Measurements from ENCODE around the gene TARS3. TPM values are rescaled to one million over a fixed set of nuclear protein-coding genes. Genes with fewer than 3 reads are reported as not detected.

TARS3 gene
- total RNA-seq, 1 experiment from 2014 or later: 14.1 TPM

DNA sequence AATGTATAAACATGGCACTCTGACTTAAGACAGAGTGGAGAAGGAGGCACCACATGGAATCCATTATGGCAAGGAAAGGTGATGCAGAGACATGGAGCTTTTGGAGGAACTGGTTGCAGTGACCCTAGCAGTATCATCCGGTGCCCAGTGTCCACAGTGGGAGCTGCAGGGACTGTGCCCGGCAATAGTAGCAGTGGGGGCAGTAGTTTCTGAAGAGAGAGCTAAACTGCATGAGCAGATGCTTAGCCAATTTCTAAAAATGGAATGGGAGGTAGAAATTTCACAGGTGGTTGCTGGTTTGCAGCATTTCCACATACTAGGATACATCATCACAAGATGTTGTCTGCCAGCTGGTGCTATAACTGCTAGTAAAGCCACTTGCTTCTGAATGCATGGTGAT is 64.3 kb downstream of the TARS3 start:
- H3K4ac ChIP-seq (ENCODE audit: low read depth, low read length): no peak overlapping the region
- H3K9ac ChIP-seq (ENCODE audit: extremely low read depth, insufficient read length, low read length): no peak overlapping the region
- H2BK20ac ChIP-seq (ENCODE audit: low read depth, low read length, poor library complexity, severe bottlenecking): no peak overlapping the region
- H3K79me1 ChIP-seq (ENCODE audit: insufficient read depth, low read depth, low read length, poor library complexity, severe bottlenecking): no peaks in the 10 kb centered on the region
- no peak overlapping the region for H3K4me3 Mint-ChIP-seq
- no peaks in the 10 kb centered on the region for H3K79me2 ChIP-seq (ENCODE audit: insufficient read depth, low read length)
- no peak overlapping the region for H3K4me2 ChIP-seq (ENCODE audit: insufficient read depth, insufficient read length, low read length)
- peaks cover 4 to 8% of the 10 kb centered on the region in 2 experiments for H3K4me1 Mint-ChIP-seq
- H2AFZ ChIP-seq (ENCODE audit: low read length): no peak overlapping the region
- no peak overlapping the region for H3T11ph ChIP-seq (ENCODE audit: low read length)
- no peak overlapping the region for H4K5ac ChIP-seq (ENCODE audit: insufficient read length, low read depth, low read length)
- H3K23ac ChIP-seq (ENCODE audit: insufficient read length, low read depth, low read length): no peak overlapping the region
- H3K27ac ChIP-seq (ENCODE audit: insufficient read length, low read depth, low read length): no peak overlapping the region
- no peak for DNase-seq
- no peak overlapping the region for H3K56ac ChIP-seq (ENCODE audit: insufficient read length, low read depth, low read length)
- no peak overlapping the region for H2BK15ac ChIP-seq (ENCODE audit: low read depth, low read length)
- no peak overlapping the region for H2BK5ac ChIP-seq (ENCODE audit: insufficient read length, low read length)
- no peak overlapping the region for H2BK12ac ChIP-seq (ENCODE audit: insufficient read length, low read depth, low read length)
- no peaks in the 10 kb centered on the region for H3K27me3 Mint-ChIP-seq (ENCODE audit: low read depth)
- no peaks in the 10 kb centered on the region for H3K23me2 ChIP-seq (ENCODE audit: insufficient read length, low read depth, low read length, poor library complexity, severe bottlenecking)
- no peak overlapping the region for H2BK120ac ChIP-seq (ENCODE audit: low read depth, low read length, poor library complexity, severe bottlenecking)
- no peaks in the 10 kb centered on the region for H3K4me1 ChIP-seq (ENCODE audit: insufficient read depth, low read length)
- TF ChIP-seq, protein P1, sequence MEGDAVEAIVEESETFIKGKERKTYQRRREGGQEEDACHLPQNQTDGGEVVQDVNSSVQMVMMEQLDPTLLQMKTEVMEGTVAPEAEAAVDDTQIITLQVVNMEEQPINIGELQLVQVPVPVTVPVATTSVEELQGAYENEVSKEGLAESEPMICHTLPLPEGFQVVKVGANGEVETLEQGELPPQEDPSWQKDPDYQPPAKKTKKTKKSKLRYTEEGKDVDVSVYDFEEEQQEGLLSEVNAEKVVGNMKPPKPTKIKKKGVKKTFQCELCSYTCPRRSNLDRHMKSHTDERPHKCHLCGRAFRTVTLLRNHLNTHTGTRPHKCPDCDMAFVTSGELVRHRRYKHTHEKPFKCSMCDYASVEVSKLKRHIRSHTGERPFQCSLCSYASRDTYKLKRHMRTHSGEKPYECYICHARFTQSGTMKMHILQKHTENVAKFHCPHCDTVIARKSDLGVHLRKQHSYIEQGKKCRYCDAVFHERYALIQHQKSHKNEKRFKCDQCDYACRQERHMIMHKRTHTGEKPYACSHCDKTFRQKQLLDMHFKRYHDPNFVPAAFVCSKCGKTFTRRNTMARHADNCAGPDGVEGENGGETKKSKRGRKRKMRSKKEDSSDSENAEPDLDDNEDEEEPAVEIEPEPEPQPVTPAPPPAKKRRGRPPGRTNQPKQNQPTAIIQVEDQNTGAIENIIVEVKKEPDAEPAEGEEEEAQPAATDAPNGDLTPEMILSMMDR (conservative IDR thresholded peaks at IDR 0.05): no peak
- no CpG with 5 or more reads among the region's 2 CpGs for WGBS (ENCODE audit: extremely low coverage, insufficient read length, low lambda C conversion rate)
- H3K27ac Mint-ChIP-seq: no peak overlapping the region
- H3K36me3 Mint-ChIP-seq (ENCODE audit: insufficient read depth in 1 of 3, low read depth in 3 of 3): peaks cover 0 to 7% (median 2%) of the 10 kb centered on the region in 3 experiments; a peak in 1 of 7 replicates
- no peaks in the 10 kb centered on the region for H3K9me3 ChIP-seq (ENCODE audit: control insufficient read depth, low read depth, low read length)
- H3K14ac ChIP-seq (ENCODE audit: insufficient read depth, low read length): no peak overlapping the region
- H4K20me1 ChIP-seq (ENCODE audit: control insufficient read depth, insufficient read depth, insufficient read length): no peaks in the 10 kb centered on the region
- H4K8ac ChIP-seq (replicated peaks; ENCODE audit: insufficient read length, low read depth, low read length): no peak overlapping the region
- no peaks in the 10 kb centered on the region for H3K27me3 ChIP-seq (ENCODE audit: insufficient read depth, low read length)
- H2AK5ac ChIP-seq (ENCODE audit: insufficient read length, low read length): no peak overlapping the region
- no peak overlapping the region for H4K91ac ChIP-seq (ENCODE audit: insufficient read length, low read depth, low read length)
- no peaks in the 10 kb centered on the region for H3K9me3 Mint-ChIP-seq
- H3K18ac ChIP-seq (ENCODE audit: insufficient read length, low read depth, low read length): no peak overlapping the region
